GM12873 (cell line): ENCODE data around the gene SUMO4.

ENCODE experiments used
- CTCF ChIP-seq: IDR thresholded peaks from 2 replicates; pipeline ENCODE4 v1.5.1; 2012; ENCODE audit warnings: low read depth, mild to moderate bottlenecking, moderate library complexity, low read length, control low read depth; ENCODE audit not compliant: insufficient read depth; ENCODE audit errors: missing control alignments

SUMO4 gene

GRCh38 chr6:149448821-149449453 is 48.9 kb downstream of the SUMO4 start:
- no peak for TF ChIP-seq CTCF

GRCh38 chr6:149449831-149450678 is 50.0 kb downstream of the SUMO4 start:
- TF ChIP-seq CTCF, result no peak
